Sigmoid colon (tissue), 4 donors: ENCODE measurements around the gene CYBC1.

ENCODE experiments used
- CTCF ChIP-seq, 4 experiments: fragments of 450-650 bp in 3 of 4; fragments of 200-600 bp in 1 of 4; IDR thresholded peaks; one replicate each; pipeline ENCODE4 v1.5.1; 2016 to 2019; ENCODE audit warnings: antibody characterized with exemption in 4 of 4, mild to moderate bottlenecking in 3 of 4, moderate library complexity in 2 of 4
- EP300 ChIP-seq, 4 donors: sonication (generic); formaldehyde crosslinking; IDR thresholded peaks; one replicate each; pipeline ENCODE4 v1.6.1; 2017; ENCODE audit warnings: antibody characterized with exemption in 4 of 4
- POLR2A ChIP-seq, 2 donors: fragments of 450-650 bp; IDR thresholded peaks; one replicate each; pipeline ENCODE4 v1.6.1; 2016; ENCODE audit warnings: antibody characterized with exemption in 2 of 2, mild to moderate bottlenecking in 2 of 2, moderate library complexity in 2 of 2
- POLR2AphosphoS5 ChIP-seq, 4 donors: sonication (generic); formaldehyde crosslinking; IDR thresholded peaks; one replicate each; pipeline ENCODE4 v1.6.1; 2017; ENCODE audit warnings: antibody characterized with exemption in 4 of 4

GRCh38 chr17:82396601-82397435 lies 53.7 kb downstream of the CYBC1 start:
- TF ChIP-seq CTCF (IDR thresholded peaks at IDR 0.05) (no peak), POLR2A (IDR thresholded peaks at IDR 0.05) (no peak), POLR2AphosphoS5 (IDR thresholded peaks at IDR 0.05) (peak in 1 of 4 donors; percentile 28), EP300 (IDR thresholded peaks at IDR 0.05) (no peak)
